OCI-LY1 (cell line): ENCODE measurements around the gene SLC25A17.

Source experiments
- H2AFZ ChIP-seq: fragments of 200-600 bp; sonication (generic), shearing (Covaris generic); 2 replicates; pipeline ENCODE4 v1.6.0; 2014; ENCODE audit warnings: antibody characterized with exemption, mild to moderate bottlenecking, low read length
- H3F3A ChIP-seq: fragments of 200-600 bp; sonication (generic), shearing (Covaris generic); 2 replicates; pipeline ENCODE4 v1.6.0; 2014; ENCODE audit warnings: mild to moderate bottlenecking, antibody characterized with exemption, low read length, moderate library complexity; ENCODE audit not compliant: insufficient read depth
- H3K27ac ChIP-seq: fragments of 200-600 bp; sonication (generic); 2 replicates; pipeline ENCODE4 v1.5.1; 2014; ENCODE audit warnings: low read length, mixed run types, mild to moderate bottlenecking, low read depth; ENCODE audit not compliant: poor library complexity, severe bottlenecking
- H3K27me3 ChIP-seq: fragments of 200-600 bp; sonication (generic); 2 replicates; pipeline ENCODE4 v1.6.0; 2014; ENCODE audit warnings: antibody characterized with exemption, mild to moderate bottlenecking, low read length, moderate library complexity; ENCODE audit not compliant: insufficient read depth
- H3K36me3 ChIP-seq: fragments of 200-600 bp; sonication (generic); 2 replicates; pipeline ENCODE4 v1.6.1; 2014; ENCODE audit warnings: mild to moderate bottlenecking, antibody characterized with exemption, low read length, moderate library complexity, mixed read lengths; ENCODE audit not compliant: insufficient read depth
- H3K4me1 ChIP-seq: fragments of 200-600 bp; sonication (generic); 2 replicates; pipeline ENCODE4 v1.5.1; 2014; ENCODE audit warnings: mild to moderate bottlenecking, low read length, moderate library complexity; ENCODE audit not compliant: insufficient read depth, severe bottlenecking
- H3K4me2 ChIP-seq: fragments of 200-600 bp; sonication (generic), shearing (Covaris generic); 2 replicates; pipeline ENCODE4 v1.6.1; 2014; ENCODE audit warnings: low read length
- H3K4me3 ChIP-seq: fragments of 200-600 bp; sonication (generic); 2 replicates; pipeline ENCODE4 v1.5.1; 2014; ENCODE audit warnings: low read length, low read depth, mild to moderate bottlenecking, mixed read lengths; ENCODE audit not compliant: poor library complexity, severe bottlenecking
- H3K79me2 ChIP-seq: fragments of 200-600 bp; shearing (Covaris generic); 2 replicates; pipeline ENCODE4 v1.6.1; 2016; ENCODE audit warnings: mixed run types, low read length, mixed read lengths; ENCODE audit not compliant: insufficient read depth
- H3K9ac ChIP-seq: fragments of 200-600 bp; sonication (generic), shearing (Covaris generic); 2 replicates; pipeline ENCODE4 v1.6.1; 2014; ENCODE audit warnings: mild to moderate bottlenecking, low read length, mixed read lengths
- H3K9me2 ChIP-seq: fragments of 200-600 bp; sonication (generic), shearing (Covaris generic); 2 replicates; pipeline ENCODE4 v1.6.1; 2014; ENCODE audit warnings: low read depth, mild to moderate bottlenecking, low read length, mixed read lengths
- H3K9me3 ChIP-seq: fragments of 200-600 bp; shearing (Covaris generic); 2 replicates; pipeline ENCODE4 v1.6.1; 2014; ENCODE audit warnings: low read length, mixed read lengths
- H4K20me1 ChIP-seq: fragments of 200-600 bp; sonication (generic), shearing (Covaris generic); 2 replicates; pipeline ENCODE4 v1.6.0; 2016; ENCODE audit warnings: mild to moderate bottlenecking, low read length; ENCODE audit not compliant: insufficient read depth
- EZH2 ChIP-seq: fragments of 200-600 bp; sonication (generic), shearing (Covaris generic); IDR thresholded peaks from 2 replicates; pipeline ENCODE4 v1.8.0; 2017; ENCODE audit warnings: borderline replicate concordance, mixed run types, mild to moderate bottlenecking, antibody characterized with exemption, low read length, moderate library complexity, mixed read lengths
- TF ChIP-seq, protein P1 (sequence below): fragments of 200-600 bp; sonication (generic), shearing (Covaris generic); IDR thresholded peaks from 2 replicates; pipeline ENCODE4 v1.5.1; 2017; ENCODE audit warnings: mild to moderate bottlenecking, antibody characterized with exemption, low read length, moderate library complexity, mixed read lengths

The SLC25A17 gene

DNA sequence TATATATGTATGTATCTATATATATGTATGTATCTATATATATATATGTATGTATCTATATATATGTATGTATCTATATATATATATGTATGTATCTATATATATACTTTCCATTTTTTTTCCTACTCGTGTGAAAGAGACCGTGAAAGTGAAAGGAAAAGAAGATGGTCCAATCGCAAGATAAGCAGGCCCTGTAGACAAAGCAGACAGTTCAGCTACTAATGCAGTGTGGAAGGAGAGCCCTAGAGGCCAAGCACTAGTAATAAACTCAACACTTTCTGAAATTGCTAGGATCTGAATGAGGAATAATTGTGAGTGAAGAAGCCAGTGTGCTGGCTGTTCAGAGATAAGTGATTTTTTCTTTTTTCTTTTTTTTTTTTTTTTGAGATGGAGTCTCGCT is 92.6 kb downstream of the SLC25A17 start:
- Histone ChIP-seq H3K79me2 (no peaks in the 10 kb centered on the region), H3K9me3 (no peaks in the 10 kb centered on the region), H3K27ac (no peak overlapping the region), H3F3A (no peaks in the 10 kb centered on the region), H3K27me3 (no peaks in the 10 kb centered on the region), H4K20me1 (no peaks in the 10 kb centered on the region), H3K9ac (no peak overlapping the region), H2AFZ (no peak overlapping the region), H3K9me2 (no peaks in the 10 kb centered on the region), H3K4me2 (no peak overlapping the region), H3K36me3 (no peaks in the 10 kb centered on the region), H3K4me3 (no peak overlapping the region), H3K4me1 (no peaks in the 10 kb centered on the region)
- no peak for TF ChIP-seq EZH2
- TF ChIP-seq, protein P1, sequence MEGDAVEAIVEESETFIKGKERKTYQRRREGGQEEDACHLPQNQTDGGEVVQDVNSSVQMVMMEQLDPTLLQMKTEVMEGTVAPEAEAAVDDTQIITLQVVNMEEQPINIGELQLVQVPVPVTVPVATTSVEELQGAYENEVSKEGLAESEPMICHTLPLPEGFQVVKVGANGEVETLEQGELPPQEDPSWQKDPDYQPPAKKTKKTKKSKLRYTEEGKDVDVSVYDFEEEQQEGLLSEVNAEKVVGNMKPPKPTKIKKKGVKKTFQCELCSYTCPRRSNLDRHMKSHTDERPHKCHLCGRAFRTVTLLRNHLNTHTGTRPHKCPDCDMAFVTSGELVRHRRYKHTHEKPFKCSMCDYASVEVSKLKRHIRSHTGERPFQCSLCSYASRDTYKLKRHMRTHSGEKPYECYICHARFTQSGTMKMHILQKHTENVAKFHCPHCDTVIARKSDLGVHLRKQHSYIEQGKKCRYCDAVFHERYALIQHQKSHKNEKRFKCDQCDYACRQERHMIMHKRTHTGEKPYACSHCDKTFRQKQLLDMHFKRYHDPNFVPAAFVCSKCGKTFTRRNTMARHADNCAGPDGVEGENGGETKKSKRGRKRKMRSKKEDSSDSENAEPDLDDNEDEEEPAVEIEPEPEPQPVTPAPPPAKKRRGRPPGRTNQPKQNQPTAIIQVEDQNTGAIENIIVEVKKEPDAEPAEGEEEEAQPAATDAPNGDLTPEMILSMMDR = no peak

DNA sequence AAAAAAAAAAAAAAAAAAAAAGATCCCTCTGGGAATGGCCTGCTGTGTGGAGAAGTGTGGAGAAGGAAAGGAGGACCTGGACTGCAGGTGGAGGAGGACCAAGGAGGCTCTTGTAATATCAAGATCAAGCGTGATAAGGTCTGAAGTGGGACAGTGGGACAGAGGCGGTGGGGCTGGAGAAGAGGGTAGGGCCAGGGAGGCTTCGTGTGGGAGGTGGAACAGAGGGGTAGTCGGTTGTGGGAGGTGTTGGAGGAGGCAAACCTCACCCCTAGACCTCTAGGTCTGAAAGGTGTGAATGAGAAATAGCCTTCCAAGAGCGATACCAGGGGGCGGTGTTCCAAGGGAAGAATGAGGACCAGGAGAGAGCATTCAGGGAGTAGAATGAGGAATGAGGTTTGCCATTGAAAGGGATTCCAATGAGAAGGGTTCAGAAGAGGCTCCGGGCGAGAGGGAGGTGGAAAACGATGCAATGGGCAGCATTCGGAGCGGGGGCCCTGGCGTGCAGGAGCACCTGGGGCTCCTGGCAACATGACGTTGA is 95.7 kb downstream of the SLC25A17 start:
- H4K20me1 ChIP-seq = no peaks in the 10 kb centered on the region
- H3K9ac ChIP-seq = no peak overlapping the region
- no peak overlapping the region for H3K4me2 ChIP-seq
- H3K4me1 ChIP-seq = peaks cover 2% of the 10 kb centered on the region
- no peaks in the 10 kb centered on the region for H3F3A ChIP-seq
- no peaks in the 10 kb centered on the region for H3K27me3 ChIP-seq
- no peaks in the 10 kb centered on the region for H3K36me3 ChIP-seq
- H3K79me2 ChIP-seq = no peaks in the 10 kb centered on the region
- no peak overlapping the region for H2AFZ ChIP-seq
- H3K27ac ChIP-seq = no peak overlapping the region
- no peak overlapping the region for H3K4me3 ChIP-seq
- H3K9me2 ChIP-seq = no peaks in the 10 kb centered on the region
- H3K9me3 ChIP-seq = no peaks in the 10 kb centered on the region
- TF ChIP-seq, protein P1 = no peak
- no peak for TF ChIP-seq EZH2

DNA sequence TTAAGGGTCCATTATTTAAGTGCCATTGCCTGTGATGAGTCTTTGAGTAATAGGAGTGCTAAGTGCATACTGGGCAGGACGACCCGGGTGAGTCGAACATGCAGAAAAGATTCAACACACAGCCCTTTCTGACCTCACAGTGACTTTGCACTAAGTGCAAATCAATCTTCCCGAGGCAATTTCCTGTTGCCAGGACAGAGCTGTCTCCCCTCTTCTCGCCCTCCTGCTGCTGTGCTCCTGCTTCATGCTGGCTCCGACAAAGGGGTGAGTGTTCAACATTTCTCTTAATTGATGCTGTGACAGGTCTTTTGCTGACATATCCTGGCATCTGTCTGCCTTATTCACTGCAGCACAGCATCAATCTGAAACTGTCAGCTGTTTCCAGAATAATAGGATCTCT is 97.9 kb downstream of the SLC25A17 start:
- Histone ChIP-seq H3K4me1 (peaks cover 8% of the 10 kb centered on the region), H4K20me1 (no peaks in the 10 kb centered on the region), H3K9me3 (no peaks in the 10 kb centered on the region), H3K9me2 (no peaks in the 10 kb centered on the region), H2AFZ (no peak overlapping the region), H3K79me2 (no peaks in the 10 kb centered on the region), H3K36me3 (no peaks in the 10 kb centered on the region), H3K4me3 (no peak overlapping the region), H3K27ac (no peak overlapping the region), H3F3A (no peaks in the 10 kb centered on the region), H3K4me2 (no peak overlapping the region), H3K27me3 (no peaks in the 10 kb centered on the region), H3K9ac (no peak overlapping the region)
- no peak for TF ChIP-seq EZH2
- TF ChIP-seq, protein P1 = no peak
